H9 (cell line): ENCODE measurements around the gene CFAP61. TPM values are rescaled to one million over a fixed set of nuclear protein-coding genes. Genes with fewer than 3 reads are reported as not detected.

Experiments used
- DNase-seq: peaks from one replicate; pipeline ENCODE4 v3.0.0-alpha.2; 2017
- H2AFZ ChIP-seq: one replicate; pipeline ENCODE4 v1.6.1; 2013; ENCODE audit warnings: mild to moderate bottlenecking, low read length, control low read depth, moderate library complexity
- H2AK5ac ChIP-seq: 2 replicates; pipeline ENCODE4 v1.6.1; 2013; ENCODE audit warnings: low read length, control low read depth, mixed read lengths; ENCODE audit not compliant: insufficient read length
- H2BK120ac ChIP-seq: one replicate; pipeline ENCODE4 v1.6.1; 2013; ENCODE audit warnings: low read depth, mild to moderate bottlenecking, low read length, control low read depth, inconsistent platforms; ENCODE audit not compliant: poor library complexity, severe bottlenecking
- H2BK12ac ChIP-seq: 2 replicates; pipeline ENCODE4 v1.6.1; 2013; ENCODE audit warnings: low read length, control low read depth, mixed read lengths, low read depth; ENCODE audit not compliant: insufficient read length
- H2BK15ac ChIP-seq: 2 replicates; pipeline ENCODE4 v1.6.1; 2013; ENCODE audit warnings: low read depth, low read length, control low read depth
- H2BK20ac ChIP-seq: one replicate; pipeline ENCODE4 v1.6.1; 2013; ENCODE audit warnings: low read depth, mild to moderate bottlenecking, low read length, control low read depth, inconsistent platforms; ENCODE audit not compliant: poor library complexity, severe bottlenecking
- H2BK5ac ChIP-seq: 2 replicates; pipeline ENCODE4 v1.6.1; 2013; ENCODE audit warnings: low read length, control low read depth, mixed read lengths; ENCODE audit not compliant: insufficient read length
- H3K14ac ChIP-seq: 2 replicates; pipeline ENCODE4 v1.6.1; 2013; ENCODE audit warnings: low read length, control low read depth; ENCODE audit not compliant: insufficient read depth
- H3K18ac ChIP-seq: 2 replicates; pipeline ENCODE4 v1.6.1; 2013; ENCODE audit warnings: low read depth, mild to moderate bottlenecking, mixed read lengths, low read length, control low read depth; ENCODE audit not compliant: insufficient read length
- H3K23ac ChIP-seq: 2 replicates; pipeline ENCODE4 v1.6.1; 2013; ENCODE audit warnings: low read length, control low read depth, mixed read lengths, low read depth; ENCODE audit not compliant: insufficient read length
- H3K23me2 ChIP-seq: 2 replicates; pipeline ENCODE4 v1.6.1; 2013; ENCODE audit warnings: low read depth, mild to moderate bottlenecking, mixed read lengths, low read length, control low read depth; ENCODE audit not compliant: insufficient read length, poor library complexity, severe bottlenecking
- H3K27ac ChIP-seq: 2 replicates; pipeline ENCODE4 v1.5.1; 2013; ENCODE audit warnings: low read length, control low read depth, mixed read lengths, low read depth; ENCODE audit not compliant: insufficient read length
- H3K27me3 ChIP-seq: 2 replicates; pipeline ENCODE4 v1.6.1; 2013; ENCODE audit warnings: low read length, control low read depth, inconsistent platforms; ENCODE audit not compliant: insufficient read depth
- H3K4ac ChIP-seq: 2 replicates; pipeline ENCODE4 v1.6.1; 2013; ENCODE audit warnings: low read depth, mild to moderate bottlenecking, control low read depth, inconsistent platforms, low read length, moderate library complexity
- H3K4me1 ChIP-seq: 2 replicates; pipeline ENCODE4 v1.6.1; 2013; ENCODE audit warnings: low read length, control low read depth, inconsistent platforms; ENCODE audit not compliant: insufficient read depth
- H3K4me2 ChIP-seq: 2 replicates; pipeline ENCODE4 v1.6.1; 2013; ENCODE audit warnings: low read length, control low read depth, mixed read lengths; ENCODE audit not compliant: insufficient read length, insufficient read depth
- H3K56ac ChIP-seq: 2 replicates; pipeline ENCODE4 v1.6.1; 2013; ENCODE audit warnings: low read depth, mild to moderate bottlenecking, mixed read lengths, low read length, control low read depth; ENCODE audit not compliant: insufficient read length
- H3K79me1 ChIP-seq: 2 replicates; pipeline ENCODE4 v1.6.1; 2013; ENCODE audit warnings: low read depth, mild to moderate bottlenecking, moderate library complexity, low read length, control low read depth, inconsistent platforms; ENCODE audit not compliant: insufficient read depth, poor library complexity, severe bottlenecking
- H3K79me2 ChIP-seq: 2 replicates; pipeline ENCODE4 v1.6.1; 2013; ENCODE audit warnings: low read length, control low read depth, inconsistent platforms; ENCODE audit not compliant: insufficient read depth
- H3K9ac ChIP-seq: 2 replicates; pipeline ENCODE4 v1.6.1; 2013; ENCODE audit warnings: low read length, control low read depth, mixed read lengths; ENCODE audit not compliant: insufficient read length; ENCODE audit errors: extremely low read depth
- H3K9me3 ChIP-seq: one replicate; pipeline ENCODE4 v1.6.1; 2013; ENCODE audit warnings: low read depth, low read length, inconsistent platforms; ENCODE audit not compliant: control insufficient read depth
- H3T11ph ChIP-seq: one replicate; pipeline ENCODE4 v1.6.1; 2013; ENCODE audit warnings: mild to moderate bottlenecking, low read length, control low read depth, inconsistent platforms
- H4K20me1 ChIP-seq: one replicate; pipeline ENCODE4 v1.6.1; 2013; ENCODE audit not compliant: control insufficient read depth, insufficient read length, insufficient read depth
- H4K5ac ChIP-seq: 2 replicates; pipeline ENCODE4 v1.6.1; 2013; ENCODE audit warnings: low read depth, mild to moderate bottlenecking, mixed read lengths, low read length, control low read depth; ENCODE audit not compliant: insufficient read length
- H4K8ac ChIP-seq: replicated peaks from 2 replicates; pipeline ENCODE4 v1.6.1; 2013; ENCODE audit warnings: low read length, control low read depth, mixed read lengths, low read depth; ENCODE audit not compliant: insufficient read length
- H4K91ac ChIP-seq: 2 replicates; pipeline ENCODE4 v1.6.1; 2013; ENCODE audit warnings: low read depth, mild to moderate bottlenecking, moderate library complexity, mixed read lengths, low read length, control low read depth; ENCODE audit not compliant: insufficient read length
- H3K27ac Mint-ChIP-seq, 3 experiments: 2 replicates in 2 of 3; 3 replicates in 1 of 3; pipeline ENCODE4 v1.8.0; 2020 to 2021; ENCODE audit warnings: mixed read lengths in 3 of 3, mild to moderate bottlenecking in 1 of 3, moderate library complexity in 1 of 3
- H3K27me3 Mint-ChIP-seq: 2 replicates; pipeline ENCODE4 v1.8.0; 2021; ENCODE audit warnings: low read depth, mild to moderate bottlenecking, moderate library complexity, mixed read lengths
- H3K36me3 Mint-ChIP-seq, 3 experiments: 2 replicates in 2 of 3; 3 replicates in 1 of 3; pipeline ENCODE4 v1.8.0; 2020 to 2021; ENCODE audit warnings: low read depth in 3 of 3, mixed read lengths in 3 of 3; ENCODE audit not compliant: insufficient read depth in 1 of 3
- H3K4me1 Mint-ChIP-seq, 2 experiments: 2 replicates each; pipeline ENCODE4 v1.8.0; 2020; ENCODE audit warnings: mixed read lengths in 2 of 2
- H3K4me3 Mint-ChIP-seq, 2 experiments: 2 replicates in 1 of 2; 3 replicates in 1 of 2; pipeline ENCODE4 v1.8.0; 2020 to 2021; ENCODE audit warnings: mild to moderate bottlenecking in 2 of 2, mixed read lengths in 2 of 2, moderate library complexity in 1 of 2
- H3K9me3 Mint-ChIP-seq, 2 experiments: 2 replicates in 1 of 2; 3 replicates in 1 of 2; pipeline ENCODE4 v1.8.0; 2020; ENCODE audit warnings: mild to moderate bottlenecking in 2 of 2, mixed read lengths in 2 of 2, moderate library complexity in 1 of 2
- WGBS: extraction: QIAGEN DNeasy Blood & Tissue Kit; methylation state at CpG from one replicate; pipeline ENCODE4 v1.1.7; 2013; ENCODE audit warnings: missing lambda C conversion rate, low lambda C conversion rate, mixed read lengths; ENCODE audit not compliant: insufficient read length; ENCODE audit errors: extremely low coverage; 5-methylcytosine and 5-hydroxymethylcytosine counted together
- total RNA-seq: library from RNA; stranded (reverse); gene quantifications from 2 replicates; pipeline ENCODE4 v1.2.1, GENCODE V29; 2021
- TF ChIP-seq, protein P1 (sequence below): fragments of 200-600 bp; sonication (generic); conservative IDR thresholded peaks from 3 replicates; pipeline ENCODE4 v1.8.0; 2021; ENCODE audit warnings: antibody characterized with exemption, mild to moderate bottlenecking

Gene CFAP61
- total RNA-seq, 1 experiment from 2014 or later = 0.44 TPM

GRCh38 chr20:20017844-20018185, 34.5 kb upstream of the CFAP61 start:
- no peaks in the 10 kb centered on the region for H4K20me1 ChIP-seq
- no peak overlapping the region for H3K23ac ChIP-seq
- H3K4me3 Mint-ChIP-seq = peak overlapping the region; percentile 83 to 88
- no peak overlapping the region for H2BK20ac ChIP-seq
- no peak overlapping the region for H2AFZ ChIP-seq
- no peaks in the 10 kb centered on the region for H3K23me2 ChIP-seq
- H3K4me2 ChIP-seq = peak overlapping the region; percentile 44
- peaks cover 11% of the 10 kb centered on the region; the same call in 1 of the 2 replicates for H3K79me2 ChIP-seq
- H3K14ac ChIP-seq = no peak overlapping the region
- H3K79me1 ChIP-seq = peaks cover 6% of the 10 kb centered on the region
- no peak overlapping the region for H2BK5ac ChIP-seq
- H3K27ac ChIP-seq = no peak overlapping the region
- H3T11ph ChIP-seq = no peak overlapping the region
- H4K5ac ChIP-seq = no peak overlapping the region
- H3K56ac ChIP-seq = no peak overlapping the region
- no peak overlapping the region for H2AK5ac ChIP-seq
- H3K9me3 ChIP-seq = no peaks in the 10 kb centered on the region
- H3K9ac ChIP-seq = peak overlapping the region; percentile 39
- H4K8ac ChIP-seq = no peak overlapping the region
- H3K4ac ChIP-seq = no peak overlapping the region
- TF ChIP-seq, protein P1, sequence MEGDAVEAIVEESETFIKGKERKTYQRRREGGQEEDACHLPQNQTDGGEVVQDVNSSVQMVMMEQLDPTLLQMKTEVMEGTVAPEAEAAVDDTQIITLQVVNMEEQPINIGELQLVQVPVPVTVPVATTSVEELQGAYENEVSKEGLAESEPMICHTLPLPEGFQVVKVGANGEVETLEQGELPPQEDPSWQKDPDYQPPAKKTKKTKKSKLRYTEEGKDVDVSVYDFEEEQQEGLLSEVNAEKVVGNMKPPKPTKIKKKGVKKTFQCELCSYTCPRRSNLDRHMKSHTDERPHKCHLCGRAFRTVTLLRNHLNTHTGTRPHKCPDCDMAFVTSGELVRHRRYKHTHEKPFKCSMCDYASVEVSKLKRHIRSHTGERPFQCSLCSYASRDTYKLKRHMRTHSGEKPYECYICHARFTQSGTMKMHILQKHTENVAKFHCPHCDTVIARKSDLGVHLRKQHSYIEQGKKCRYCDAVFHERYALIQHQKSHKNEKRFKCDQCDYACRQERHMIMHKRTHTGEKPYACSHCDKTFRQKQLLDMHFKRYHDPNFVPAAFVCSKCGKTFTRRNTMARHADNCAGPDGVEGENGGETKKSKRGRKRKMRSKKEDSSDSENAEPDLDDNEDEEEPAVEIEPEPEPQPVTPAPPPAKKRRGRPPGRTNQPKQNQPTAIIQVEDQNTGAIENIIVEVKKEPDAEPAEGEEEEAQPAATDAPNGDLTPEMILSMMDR = 0 out of 3 replicates have a peak, but pooled peaks have one; percentile 16
- H3K9me3 Mint-ChIP-seq = no peaks in the 10 kb centered on the region
- peaks cover 2% of the 10 kb centered on the region; the same call in 1 of the 2 replicates for H3K4me1 ChIP-seq
- H3K27ac Mint-ChIP-seq = peak overlapping the region in 1 of 3 experiments; percentile 77; a peak in 2 of 7 replicates
- H2BK12ac ChIP-seq = no peak overlapping the region
- peaks cover 16 to 27% of the 10 kb centered on the region in 2 experiments for H3K4me1 Mint-ChIP-seq
- H2BK120ac ChIP-seq = no peak overlapping the region
- peaks cover 0 to 8% (median 6%) of the 10 kb centered on the region in 3 experiments; a peak in 4 of 7 replicates for H3K36me3 Mint-ChIP-seq
- no peaks in the 10 kb centered on the region for H3K27me3 ChIP-seq
- no peak overlapping the region for H4K91ac ChIP-seq
- no peak for DNase-seq
- no peak overlapping the region for H3K18ac ChIP-seq
- no peaks in the 10 kb centered on the region; the same call in 1 of the 2 replicates for H3K27me3 Mint-ChIP-seq
- WGBS = no CpG with 5 or more reads among the region's 17 CpGs
- H2BK15ac ChIP-seq = no peak overlapping the region
